Measurements from ENCODE around the gene MUC6.
"Not testable (repeated sequence)": the region's sequence is repeated elsewhere in the genome, so short reads cannot be mapped to it uniquely, and the experiment has no call there.

MUC6 gene

GRCh38 chr11:1028616-1029015 is 7.9 kb downstream of the MUC6 start:
- no peak for DNase-seq (ENCODE audit: low read depth)

GRCh38 chr11:1028291-1028540 is 8.3 kb downstream of the MUC6 start:
- no peak overlapping the region for H3K4me3 ChIP-seq (ENCODE audit: low read depth, low read length)
- DNase-seq (ENCODE audit: low read depth) = no peak

More at GRCh38 chr11:1028616-1029015, 7.9 kb downstream of the MUC6 start:
- no peak overlapping the region for H3K4me3 ChIP-seq (ENCODE audit: low read depth, low read length)

GRCh38 chr11:1027483-1028290 is 8.8 kb downstream of the MUC6 start:
- no peak for DNase-seq (ENCODE audit: low read depth)
- no peak overlapping the region for H3K4me3 ChIP-seq (ENCODE audit: low read depth, low read length)

- H3K4me3 ChIP-seq (ENCODE audit: low read depth, low read length) = no peak overlapping the region
- DNase-seq (ENCODE audit: low read depth) = no peak
These were observed 9.7 kb downstream of the MUC6 start for GRCh38 chr11:1026641-1027482.

- no peak overlapping the region for H3K4me3 ChIP-seq (ENCODE audit: low read depth, low read length)
- no peak for DNase-seq (ENCODE audit: low read depth)
These were observed 10.4 kb downstream of the MUC6 start for GRCh38 chr11:1026163-1026450.

GRCh38 chr11:1025410-1026162 is 10.9 kb downstream of the MUC6 start:
- no peak overlapping the region for H3K4me3 ChIP-seq (ENCODE audit: low read depth, low read length)
- no peak for DNase-seq (ENCODE audit: low read depth)

GRCh38 chr11:1024597-1025409 is 11.7 kb downstream of the MUC6 start:
- no peak for DNase-seq (ENCODE audit: low read depth)
- no peak overlapping the region for H3K4me3 ChIP-seq (ENCODE audit: low read depth, low read length)

- no peak overlapping the region for H3K4me3 ChIP-seq (ENCODE audit: low read depth, low read length)
- no peak for DNase-seq (ENCODE audit: low read depth)
These were observed 12.5 kb downstream of the MUC6 start for GRCh38 chr11:1023811-1024596.

- no peak for DNase-seq (ENCODE audit: low read depth)
- no peak overlapping the region for H3K4me3 ChIP-seq (ENCODE audit: low read depth, low read length)
These were observed 13.4 kb downstream of the MUC6 start for GRCh38 chr11:1022908-1023810.

GRCh38 chr11:1022411-1022810 is 14.1 kb downstream of the MUC6 start:
- DNase-seq (ENCODE audit: low read depth) = no peak
- H3K4me3 ChIP-seq (ENCODE audit: low read depth, low read length) = no peak overlapping the region

GRCh38 chr11:1020211-1020905 is 16.2 kb downstream of the MUC6 start:
- DNase-seq (ENCODE audit: low read depth) = no peak
- H3K4me3 ChIP-seq (ENCODE audit: low read depth, low read length) = no peak overlapping the region

GRCh38 chr11:1019321-1019910 is 17.1 kb downstream of the MUC6 start:
- H3K4me3 ChIP-seq (ENCODE audit: low read depth, low read length) = no peak overlapping the region
- no peak for DNase-seq (ENCODE audit: low read depth)

GRCh38 chr11:1018091-1018490 is 18.4 kb downstream of the MUC6 start:
- no peak for DNase-seq (ENCODE audit: low read depth)
- no peak overlapping the region for H3K4me3 ChIP-seq (ENCODE audit: low read depth, low read length)

GRCh38 chr11:1017269-1018005 is 19.1 kb downstream of the MUC6 start:
- no peak overlapping the region for H3K4me3 ChIP-seq (ENCODE audit: low read depth, low read length)
- DNase-seq (ENCODE audit: low read depth) = no peak

- not testable (repeated sequence) for H3K4me3 ChIP-seq (ENCODE audit: low read depth, low read length); DNase-seq (ENCODE audit: low read depth)
These were observed 19.9 kb downstream of the MUC6 start for GRCh38 chr11:1016610-1017126.

- DNase-seq (ENCODE audit: low read depth) = no peak
- H3K4me3 ChIP-seq (ENCODE audit: low read depth, low read length) = no peak overlapping the region
These were observed 20.5 kb downstream of the MUC6 start for GRCh38 chr11:1015826-1016545.
